ENCODE results near the gene SLC9C2.
"Not testable (repeated sequence)": the region's sequence is repeated elsewhere in the genome, so short reads cannot be mapped to it uniquely, and the experiment has no call there.

The SLC9C2 gene, protein sequence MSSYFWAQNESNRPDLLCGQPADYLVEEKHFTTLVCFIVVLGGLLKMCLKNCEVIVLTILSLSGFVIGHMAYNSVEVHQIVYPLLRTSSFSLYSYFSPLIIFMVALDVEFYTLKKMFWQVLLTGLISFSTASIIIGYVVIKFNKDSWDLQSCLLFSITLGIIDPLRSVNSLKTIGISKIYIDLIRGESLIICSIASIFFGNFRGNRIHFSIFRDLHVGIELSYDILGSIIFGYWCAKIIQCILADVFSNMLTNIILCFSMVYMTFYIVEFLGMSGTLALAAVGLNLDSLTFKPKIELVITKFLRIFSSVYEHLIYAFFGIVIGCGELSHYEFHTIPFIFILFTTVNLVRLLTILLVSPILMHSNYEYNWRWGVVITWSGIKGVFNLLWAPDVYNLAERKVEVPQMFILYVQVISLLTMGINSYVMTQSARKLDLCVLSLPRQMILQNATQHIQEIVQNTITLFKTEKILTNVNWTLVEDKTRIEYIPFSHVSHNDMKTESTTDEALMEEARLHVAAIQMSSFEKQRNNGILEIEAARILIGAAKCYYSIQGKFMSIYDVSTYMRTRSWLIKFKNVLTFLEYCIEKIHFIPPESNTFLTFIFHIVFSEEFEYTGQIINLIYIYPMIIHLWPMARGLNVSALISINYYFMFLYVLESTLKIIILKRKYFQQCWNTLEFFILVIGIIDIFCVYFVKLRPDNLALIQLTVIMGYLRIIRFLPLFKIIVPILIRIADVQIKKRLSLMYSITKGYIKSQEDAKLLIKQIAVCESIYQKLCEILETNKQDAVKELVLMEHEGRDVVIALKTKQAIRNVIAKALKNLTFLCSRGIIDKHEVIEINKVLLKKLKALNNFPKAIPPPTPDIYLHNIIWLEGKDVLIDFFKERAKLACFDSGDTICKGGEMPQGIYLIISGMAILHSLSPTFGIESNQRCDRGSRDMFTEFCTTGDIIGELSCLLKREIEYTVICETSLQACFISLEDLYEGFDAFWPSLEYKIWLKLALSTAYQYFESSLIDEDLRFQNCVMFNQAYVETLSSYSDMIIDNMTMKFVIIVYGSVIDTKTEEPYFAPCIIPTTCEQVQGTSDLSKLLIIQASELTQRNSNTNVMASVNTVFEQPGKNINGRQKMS

GRCh38 chr1:173603056-173603591, at the start of gene SLC9C2:
Gene SLC9C2 (minus strand): TSS chr1:173603072. CDS start chr1:173601776, 1,296 bp downstream.
- DNase-seq, result no peak

DNA sequence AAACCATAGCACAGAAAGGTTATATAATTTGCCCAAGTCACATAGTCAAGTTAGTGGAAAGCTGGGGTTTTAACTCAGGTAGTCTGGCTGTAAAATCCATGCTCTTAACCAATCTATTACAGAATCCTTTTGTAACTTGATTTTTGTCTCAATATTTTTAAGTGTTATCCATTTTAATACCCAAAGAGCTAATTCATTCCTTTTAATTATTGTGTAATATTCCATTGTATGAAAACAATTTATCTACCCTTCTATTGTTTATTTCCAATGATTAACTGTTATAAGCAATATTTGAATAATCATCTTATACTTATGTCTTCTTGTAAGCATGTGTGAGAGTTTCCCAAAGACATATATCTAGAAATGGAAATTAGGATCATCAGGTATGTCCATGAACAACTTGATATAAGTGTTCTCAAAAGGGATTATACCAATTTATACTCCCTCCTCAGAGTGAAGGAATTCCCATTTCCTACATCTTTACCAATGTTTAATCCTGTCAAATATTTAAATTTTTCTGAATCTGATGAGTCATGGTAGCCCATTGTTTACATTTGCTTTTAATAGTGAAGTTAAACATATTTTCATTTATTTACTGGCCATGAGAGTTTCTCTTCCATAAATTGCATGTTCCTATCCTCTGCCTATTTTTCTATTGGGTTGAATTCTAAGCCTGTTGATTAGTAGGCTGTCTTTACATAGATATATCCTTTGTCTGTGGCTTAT, 46.2 kb upstream of the SLC9C2 start:
- DNase-seq, result no peak

DNA sequence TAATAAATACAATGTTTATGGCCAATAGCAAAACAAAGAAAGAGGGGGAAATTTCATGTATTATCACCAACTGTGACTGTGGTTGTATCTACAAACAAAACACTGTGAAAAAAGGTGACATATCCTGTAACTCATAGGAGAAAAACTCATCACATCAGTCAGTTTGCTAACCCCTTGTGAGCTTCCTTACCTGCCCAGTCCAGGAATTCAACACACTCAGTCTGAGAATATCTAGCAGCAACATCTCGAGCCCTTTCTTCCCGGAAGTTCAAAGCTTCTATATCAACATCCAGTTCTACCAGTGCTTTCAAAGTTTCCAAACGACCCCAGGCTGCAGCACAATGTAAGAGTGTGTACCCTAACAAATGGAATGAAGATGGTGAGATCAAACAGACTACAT, 43.8 kb upstream of the SLC9C2 start:
- no peak for DNase-seq

DNA sequence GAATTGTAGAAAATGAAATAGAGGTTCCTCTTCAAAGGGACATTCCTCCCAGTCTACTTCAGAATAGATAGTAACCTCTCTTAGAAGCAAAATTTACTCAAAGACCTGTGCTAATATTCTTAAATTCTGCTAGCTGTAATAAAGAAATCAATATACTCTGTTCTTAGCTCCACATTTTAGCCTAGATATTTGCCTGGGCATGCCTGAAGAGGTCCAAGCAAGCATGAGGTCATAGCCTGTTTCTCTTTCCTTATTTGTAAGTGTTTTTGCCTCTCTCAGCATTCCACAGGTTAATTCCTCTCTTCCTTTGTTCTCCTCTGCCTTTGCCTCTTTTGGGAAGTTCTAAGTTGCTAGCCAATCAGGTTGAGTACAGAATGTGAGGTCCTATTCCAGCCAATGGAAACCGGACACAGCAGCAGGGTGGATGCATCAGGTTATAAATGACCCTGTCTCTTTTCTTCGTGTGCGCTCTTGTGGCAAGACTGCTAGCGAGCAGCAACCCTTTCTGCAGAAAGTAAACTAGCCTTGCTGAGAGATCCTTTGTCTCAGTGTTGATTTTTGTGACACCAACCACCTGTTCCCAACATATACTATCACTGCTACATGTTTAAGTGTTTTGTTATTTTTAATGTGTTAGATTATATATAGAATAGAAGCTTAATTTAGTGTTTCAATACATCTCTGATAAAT, 39.7 kb upstream of the SLC9C2 start:
- DNase-seq, result not testable (repeated sequence)

GRCh38 chr1:173639102-173639501, 36.2 kb upstream of the SLC9C2 start:
- DNase-seq, result no peak

DNA sequence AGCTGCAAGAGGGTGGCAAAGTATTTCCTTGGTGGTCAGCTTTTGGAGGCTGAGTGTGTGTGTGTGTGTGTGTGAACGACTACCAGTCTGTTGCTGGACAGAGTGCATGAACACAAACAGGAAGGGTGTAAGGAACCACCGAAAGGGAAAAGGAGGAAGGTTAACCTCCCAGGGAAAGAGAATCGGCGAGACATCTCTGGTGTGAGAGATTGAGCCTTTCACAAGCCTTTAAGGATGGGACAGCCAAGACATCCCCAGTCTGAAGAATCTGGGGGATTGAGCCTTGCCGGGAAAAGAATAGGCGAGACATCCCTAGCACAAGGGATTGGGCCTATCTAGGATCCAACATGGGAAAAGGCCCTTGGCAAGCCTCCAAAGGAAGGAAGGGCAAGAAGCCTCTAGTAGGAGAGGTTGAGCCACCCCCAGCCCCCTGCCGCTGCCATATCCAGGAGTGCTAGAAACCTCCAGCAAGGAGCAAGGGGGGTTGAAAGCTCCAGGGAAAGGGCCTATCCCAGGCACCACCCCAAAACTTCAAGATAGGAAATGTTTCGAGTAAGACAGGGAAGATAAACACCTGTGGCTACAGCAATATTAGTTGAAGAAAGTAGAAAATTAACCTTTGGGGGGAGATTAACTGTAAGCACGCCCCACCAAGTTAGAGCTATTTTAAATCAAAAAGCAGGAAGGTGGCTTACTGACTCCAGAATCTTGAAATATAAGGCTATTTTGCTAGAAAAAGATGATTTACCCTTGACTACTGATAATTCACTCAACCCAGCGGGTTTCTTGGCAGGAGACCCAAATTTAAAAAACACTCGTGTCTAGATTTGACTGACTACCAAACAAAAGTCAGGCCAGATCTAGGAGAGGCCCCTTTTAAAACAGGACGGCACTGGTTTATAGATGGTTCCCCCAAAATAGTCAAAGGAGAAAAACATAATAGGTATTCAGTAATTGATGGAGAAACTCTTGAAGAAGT, 35.5 kb upstream of the SLC9C2 start:
- no peak for DNase-seq

DNA sequence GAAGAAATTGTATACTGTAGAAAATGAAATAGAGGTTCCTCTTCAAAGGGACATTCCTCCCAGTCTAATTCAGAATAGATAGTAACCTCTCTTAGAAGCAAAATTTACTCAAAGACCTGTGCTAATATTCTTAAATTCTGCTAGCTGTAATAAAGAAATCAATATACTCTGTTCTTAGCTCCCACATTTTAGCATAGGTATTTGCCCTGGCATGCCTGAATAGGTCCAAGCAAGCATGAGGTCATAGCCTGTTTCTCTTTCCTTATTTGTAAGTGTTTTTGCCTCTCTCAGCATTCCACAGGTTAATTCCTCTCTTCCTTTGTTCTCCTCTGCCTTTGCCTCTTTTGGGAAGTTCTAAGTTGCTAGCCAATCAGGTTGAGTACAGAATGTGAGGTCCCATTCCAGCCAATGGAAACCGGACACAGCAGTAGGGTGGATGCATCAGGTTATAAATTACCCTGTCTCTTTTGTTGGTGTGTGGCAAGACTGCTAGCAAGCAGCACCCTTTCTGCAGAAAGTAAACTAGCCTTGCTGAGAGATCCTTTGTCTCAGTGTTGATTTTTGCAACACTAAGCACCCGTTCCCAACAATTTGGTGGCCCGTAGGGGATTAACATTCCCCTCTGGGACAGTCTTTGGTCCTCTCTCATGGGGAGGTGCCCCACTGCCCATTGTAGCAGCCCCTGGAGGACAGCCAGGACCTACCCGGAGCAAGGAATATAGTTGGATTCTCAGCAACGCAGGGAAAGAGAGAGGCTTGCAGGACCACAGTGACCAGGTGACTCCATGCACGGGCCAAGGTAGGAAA, 34.6 kb upstream of the SLC9C2 start:
- not testable (repeated sequence) for DNase-seq

GRCh38 chr1:173635116-173635515, 32.2 kb upstream of the SLC9C2 start, which contains the start of gene TEX50:
Gene TEX50 (plus strand): TSS chr1:173635338. CDS start chr1:173635522, 184 bp downstream.
- DNase-seq, result no peak

GRCh38 chr1:173628888-173629287, 26.0 kb upstream of the SLC9C2 start:
- DNase-seq, result no peak

DNA sequence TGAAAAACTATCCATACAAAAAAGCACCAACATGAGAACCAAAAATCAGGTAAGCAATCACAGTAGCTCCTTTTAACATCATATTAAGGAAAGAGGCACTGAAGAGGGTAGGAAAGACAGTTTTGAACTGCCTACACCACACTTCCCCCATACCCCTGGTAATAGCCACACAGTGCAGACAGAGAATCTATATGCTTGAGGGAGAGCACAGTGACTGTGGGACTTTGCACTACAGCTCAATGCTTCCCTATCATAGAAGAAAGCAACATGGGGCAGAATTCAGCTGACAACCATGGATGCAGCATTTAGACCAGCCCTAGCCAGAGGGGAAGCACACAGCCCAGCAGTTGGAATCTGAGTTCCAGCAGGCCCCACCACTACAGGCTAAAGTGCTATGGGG, 24.4 kb upstream of the SLC9C2 start:
- no peak for DNase-seq

DNA sequence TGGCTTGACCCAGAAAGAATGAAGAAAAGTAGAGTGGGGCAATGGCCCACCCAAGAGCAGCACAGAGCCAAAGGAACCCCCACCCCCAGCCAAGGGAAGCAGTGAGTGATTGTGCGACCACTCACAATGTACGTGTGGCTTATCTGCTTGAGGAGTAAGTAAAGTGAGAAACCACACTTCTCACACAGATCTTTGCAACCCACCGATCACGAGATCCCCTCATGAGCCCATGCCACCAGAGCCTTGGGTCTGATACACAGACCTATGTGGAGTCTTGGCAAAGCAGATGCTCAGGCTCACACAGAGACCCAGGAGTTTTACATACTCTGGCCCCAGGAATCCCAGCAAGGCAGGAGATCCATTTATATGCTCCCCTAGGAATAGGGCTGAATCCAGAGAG, 14.0 kb upstream of the SLC9C2 start:
- DNase-seq, result no peak

DNA sequence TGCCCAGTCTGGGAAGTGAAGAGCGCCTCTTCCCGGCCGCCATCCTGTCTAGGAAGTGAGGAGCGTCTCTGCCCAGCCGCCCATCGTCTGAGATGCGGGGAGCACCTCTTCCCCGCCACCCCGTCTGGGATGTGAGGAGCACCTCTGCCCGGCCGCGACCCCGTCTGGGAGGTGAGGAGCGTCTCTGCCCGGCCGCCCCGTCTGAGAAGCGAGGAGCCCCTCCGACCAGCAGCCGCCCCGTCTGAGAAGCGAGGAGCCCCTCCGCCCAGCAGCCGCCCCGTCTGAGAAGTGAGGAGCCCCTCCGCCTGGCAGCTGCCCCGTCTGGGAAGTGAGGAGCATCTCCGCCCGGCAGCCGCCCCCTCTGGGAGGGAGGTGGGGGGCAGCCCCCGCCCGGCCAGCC, 10.2 kb upstream of the SLC9C2 start:
- not testable (repeated sequence) for DNase-seq

DNA sequence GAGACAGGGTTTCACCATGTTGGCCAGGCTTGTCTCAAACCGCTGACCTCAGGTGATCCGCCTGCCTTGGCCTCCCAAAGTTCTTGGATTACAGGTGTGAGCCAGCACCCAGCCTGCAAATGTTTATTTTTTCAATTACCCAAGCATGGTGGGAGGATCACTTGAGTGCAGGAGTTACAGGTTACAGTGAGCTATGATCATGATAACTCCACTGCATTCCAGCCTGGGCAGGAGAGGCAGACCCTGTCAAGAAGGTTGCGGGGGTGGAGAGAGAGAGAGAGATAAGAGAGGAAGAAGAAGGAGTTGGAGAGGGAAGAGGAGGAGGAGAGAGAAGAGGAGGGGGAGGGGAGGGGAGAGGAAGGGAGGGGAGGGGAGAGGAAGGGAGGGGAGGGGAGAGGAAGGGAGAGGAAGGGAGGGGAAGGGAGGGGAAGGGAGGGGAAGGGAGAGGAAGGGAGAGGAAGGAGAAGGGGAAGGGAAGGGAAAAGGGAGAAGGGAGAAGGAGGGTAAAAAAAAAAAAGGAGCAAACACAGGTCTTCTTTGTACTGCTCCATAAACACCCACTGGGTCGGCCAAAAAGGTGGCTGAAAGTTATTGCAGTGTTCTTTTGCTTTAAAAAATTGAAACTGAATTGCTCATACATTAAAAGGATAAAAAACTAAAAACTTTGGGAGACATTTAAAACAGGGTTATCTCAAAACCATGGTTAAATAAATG, 5.8 kb upstream of the SLC9C2 start:
- DNase-seq, result no peak

GRCh38 chr1:173601588-173601987, 1.3 kb downstream of the SLC9C2 start:
- DNase-seq, result no peak

DNA sequence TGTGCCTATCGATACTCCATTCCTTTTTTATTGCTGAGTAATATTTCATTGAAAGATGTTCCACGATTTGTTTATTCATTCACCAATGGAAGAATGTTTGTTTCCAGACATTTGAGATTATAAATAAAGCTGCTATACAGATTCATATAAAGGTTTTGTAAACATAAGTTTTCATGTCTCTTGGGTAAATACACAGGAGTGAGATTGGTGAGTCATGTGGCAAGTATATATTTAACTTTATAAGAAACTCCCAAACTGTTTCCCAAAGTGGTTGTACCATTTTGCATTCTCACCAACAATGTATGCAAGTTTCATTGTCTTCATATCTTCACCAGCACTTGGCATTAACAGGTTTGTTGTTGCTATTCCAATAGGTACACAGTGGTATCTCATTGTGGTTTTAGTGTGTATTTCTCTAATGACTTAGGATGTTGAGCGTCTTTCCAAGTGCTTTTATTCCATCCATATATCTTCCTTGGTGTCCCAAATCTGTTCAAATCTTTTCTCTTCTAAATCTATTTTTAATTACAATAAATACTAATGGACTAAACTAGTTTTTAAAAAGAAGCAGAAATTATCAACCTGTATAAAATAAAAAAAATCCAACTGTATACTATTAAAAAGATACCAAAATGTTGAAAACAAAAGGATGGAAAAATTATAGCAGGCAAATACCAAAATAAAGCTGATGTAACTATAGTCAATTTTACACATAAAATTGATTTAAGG, 6.6 kb downstream of the SLC9C2 start:
- DNase-seq, result no peak

GRCh38 chr1:173591138-173591537, 11.7 kb downstream of the SLC9C2 start:
- not testable (repeated sequence) for DNase-seq

GRCh38 chr1:173590557-173590956, 12.3 kb downstream of the SLC9C2 start:
- no peak for DNase-seq
